PC-3 (cell line): ENCODE measurements around the gene TEPSIN.

Experiments
- CTCF ChIP-seq: fragments of 300-600 bp; sonication (generic); conservative IDR thresholded peaks from 2 replicates; pipeline ENCODE4 v1.5.1; 2017; ENCODE audit warnings: antibody characterized with exemption, low read depth, mild to moderate bottlenecking, low read length
- EZH2 ChIP-seq: fragments of 300-600 bp; sonication (generic); IDR thresholded peaks from one replicate; pipeline ENCODE4 v1.6.1; 2017; ENCODE audit warnings: antibody characterized with exemption, mild to moderate bottlenecking, low read length; ENCODE audit not compliant: unreplicated experiment
- EZH2phosphoT487 ChIP-seq: fragments of 300-600 bp; sonication (generic); IDR thresholded peaks from 2 replicates; pipeline ENCODE4 v1.6.1; 2018; ENCODE audit warnings: mild to moderate bottlenecking, antibody characterized with exemption, low read length, borderline replicate concordance

GRCh38 chr17:81253358-81254131, 14.7 kb upstream of the TEPSIN start:
- TF ChIP-seq CTCF (peak; percentile 85), EZH2phosphoT487 (no peak), EZH2 (no peak)
